GM12878 (cell line): ENCODE measurements around the gene ABCG4. TPM values are rescaled to one million over a fixed set of nuclear protein-coding genes. Genes with fewer than 3 reads are reported as not detected.

Experiments used
- ATAC-seq: fragments of 200-7000 bp; cut with Tn5 transposase; 3 replicates; pipeline ENCODE4 v1.9.1; 2020; ENCODE audit warnings: mild to moderate bottlenecking, moderate library complexity
- BruUV-seq: library from RNA; stranded (reverse); fragments of 400-500 nt; replicated peaks from 2 replicates; lab custom pipeline; 2021; lab: Mats Ljungman, UMichigan
- CTCF ChIA-PET: fragments of 300-600 bp; sonication (Branson Sonifier 250); formaldehyde crosslinking; extraction: SDS; loops from one replicate; lab custom pipeline; 2021; ENCODE audit warnings: inconsistent platforms; lab: Yijun Ruan, JAX
- POLR2A ChIA-PET: fragments of 350-600 bp; formaldehyde crosslinking; extraction: SDS; loops from one replicate; lab custom pipeline; 2021; ENCODE audit warnings: inconsistent platforms; lab: Charles Lee
- RAD21 ChIA-PET: fragments of 300-600 bp; sonication (Branson Sonifier 250); formaldehyde crosslinking; loops from one replicate; lab custom pipeline; 2023; ENCODE audit warnings: antibody characterized with exemption; ENCODE audit not compliant: unreplicated experiment; lab: Charles Lee
- SMC1A ChIA-PET: fragments of 300-600 bp; sonication (Branson Sonifier 250); formaldehyde crosslinking; loops from one replicate; lab custom pipeline; 2023; ENCODE audit not compliant: unreplicated experiment, uncharacterized antibody; lab: Charles Lee
- DNase-seq: peaks from one replicate; pipeline ENCODE4 v3.0.0-alpha.2; 2011; ENCODE audit warnings: low read depth, low spot score
- FAIRE-seq: peaks from 3 replicates; lab custom pipeline; 2011; peaks lifted over from hg19 to GRCh38; lab: Jason Lieb, UNC
- H2AFZ ChIP-seq: 2 replicates; pipeline ENCODE4 v1.6.0; 2011; ENCODE audit warnings: low read depth, low read length, control low read depth; ENCODE audit not compliant: control insufficient read depth
- H3K27ac ChIP-seq: 2 replicates; pipeline ENCODE4 v1.5.1; 2011; ENCODE audit warnings: control low read depth; ENCODE audit not compliant: control insufficient read depth, insufficient read depth
- H3K27me3 ChIP-seq, 2 experiments: replicated peaks in 1 of 2; 2 replicates each; pipeline versions ENCODE4 v1.6.0 to v1.6.1; 2011; ENCODE audit warnings: low read length in 1 of 2; ENCODE audit not compliant: control insufficient read depth in 2 of 2, insufficient read depth in 2 of 2
- H3K36me3 ChIP-seq, 2 experiments: 2 replicates each; pipeline ENCODE4 v1.5.1; 2011; ENCODE audit warnings: low read length in 1 of 2; ENCODE audit not compliant: control insufficient read depth in 2 of 2, insufficient read depth in 2 of 2
- H3K4me1 ChIP-seq: 2 replicates; pipeline ENCODE4 v1.6.1; 2011; ENCODE audit warnings: mild to moderate bottlenecking, low read length, moderate library complexity, mixed read lengths; ENCODE audit not compliant: control insufficient read depth, insufficient read depth
- H3K4me2 ChIP-seq: 2 replicates; pipeline ENCODE4 v1.6.0; 2011; ENCODE audit warnings: control low read depth; ENCODE audit not compliant: control insufficient read depth, insufficient read depth
- H3K4me3 ChIP-seq: fragments of 200-600 bp; sonication (generic); 2 replicates; pipeline ENCODE4 v1.5.1; 2016
- H3K79me2 ChIP-seq: 2 replicates; pipeline ENCODE4 v1.6.0; 2011; ENCODE audit warnings: low read length; ENCODE audit not compliant: control insufficient read depth, insufficient read depth
- H3K9ac ChIP-seq: 2 replicates; pipeline ENCODE4 v1.8.0; 2011; ENCODE audit warnings: low read length, control low read depth, mixed read lengths; ENCODE audit not compliant: control insufficient read depth, insufficient read depth
- H3K9me3 ChIP-seq: replicated peaks from 3 replicates; pipeline ENCODE4 v1.5.1; 2011; ENCODE audit warnings: mild to moderate bottlenecking, low read length; ENCODE audit not compliant: control insufficient read depth, insufficient read depth
- H4K20me1 ChIP-seq: 2 replicates; pipeline ENCODE4 v1.6.0; 2011; ENCODE audit not compliant: control insufficient read depth, insufficient read depth
- ASH2L ChIP-seq: fragments of 300-600, 200-600 bp; sonication (generic); IDR thresholded peaks from 2 replicates; pipeline ENCODE4 v1.6.1; 2017; ENCODE audit warnings: low read depth, mild to moderate bottlenecking, borderline replicate concordance
- ETV6 ChIP-seq, 2 experiments: fragments of 450-650 bp in 1 of 2; IDR thresholded peaks in 1 of 2; conservative IDR thresholded peaks in 1 of 2; 2 replicates each; pipeline ENCODE4 v1.6.1; 2014; ENCODE audit warnings: antibody characterized with exemption in 1 of 2, borderline replicate concordance in 1 of 2, low read depth in 1 of 2, mild to moderate bottlenecking in 1 of 2, moderate library complexity in 1 of 2
- FOS ChIP-seq: IDR thresholded peaks from 3 replicates; pipeline ENCODE4 v1.6.1; 2011; ENCODE audit warnings: borderline replicate concordance; ENCODE audit not compliant: insufficient read length; ENCODE audit errors: extremely low read depth
- FOXK2 ChIP-seq: fragments of 450-650 bp; IDR thresholded peaks from 2 replicates; pipeline ENCODE4 v1.6.1; 2017; ENCODE audit warnings: mild to moderate bottlenecking, moderate library complexity
- NFXL1 ChIP-seq: fragments of 450-650 bp; IDR thresholded peaks from 2 replicates; pipeline ENCODE4 v1.6.1; 2017; ENCODE audit warnings: antibody characterized with exemption, mild to moderate bottlenecking, borderline replicate concordance
- NR2C1 ChIP-seq: fragments of 450-650 bp; IDR thresholded peaks from 2 replicates; pipeline ENCODE4 v1.6.1; 2017; ENCODE audit warnings: antibody characterized with exemption, mild to moderate bottlenecking, moderate library complexity
- NRF1 ChIP-seq: conservative IDR thresholded peaks from 2 replicates; pipeline ENCODE4 v1.6.1; 2011; ENCODE audit warnings: mild to moderate bottlenecking, low read depth, low read length, improper control_type of control experiment
- PML ChIP-seq: IDR thresholded peaks from 2 replicates; pipeline ENCODE4 v1.6.1; 2012; ENCODE audit warnings: low read length, inconsistent platforms
- RAD21 ChIP-seq: IDR thresholded peaks from 2 replicates; pipeline ENCODE4 v1.6.1; 2011; ENCODE audit warnings: mild to moderate bottlenecking, low read depth, low read length, moderate library complexity; ENCODE audit not compliant: insufficient read depth
- RBBP5 ChIP-seq: fragments of 200-600 bp; sonication (generic); conservative IDR thresholded peaks from 2 replicates; pipeline ENCODE4 v1.6.1; 2016
- ZNF274 ChIP-seq: IDR thresholded peaks from one replicate; pipeline ENCODE4 v1.8.0; 2011; ENCODE audit not compliant: insufficient read length, insufficient read depth
- ZNF384 ChIP-seq: IDR thresholded peaks from 2 replicates; pipeline ENCODE4 v1.6.1; 2012; ENCODE audit warnings: low read depth, mild to moderate bottlenecking, low read length, improper control_type of control experiment, borderline replicate concordance
- ZZZ3 ChIP-seq: IDR thresholded peaks from 2 replicates; pipeline ENCODE4 v1.6.1; 2011; ENCODE audit warnings: low read depth; ENCODE audit not compliant: control insufficient read depth, insufficient read length
- WGBS: methylation state at CpG from one replicate; pipeline ENCODE4 v1.1.6; 2016; ENCODE audit warnings: low lambda C conversion rate; ENCODE audit not compliant: insufficient replicate concordance, insufficient coverage; ENCODE audit errors: missing lambda C conversion rate; 5-methylcytosine and 5-hydroxymethylcytosine counted together
- in situ Hi-C: fragments of 300-500 bp; cut with MboI; formaldehyde crosslinking; loops from 9 replicates; pipeline ENCODE4 v1.14.3; 2018; ENCODE audit warnings: mixed read lengths
- intact Hi-C: fragments of 100-400 bp; cut with micrococcal nuclease; formaldehyde crosslinking; loops from one replicate; pipeline ENCODE4 v1.14.2; 2022; ENCODE audit not compliant: unreplicated experiment
- polyA plus RNA-seq, 11 experiments: library from polyadenylated mRNA; depleted of rRNA in 4 of 11; unstranded in 6 of 11; stranded (reverse) in 5 of 11; fragments of >200 nt; fragmentation: Nextera tagmentation in 4 of 11; fragmentation: Illumina TruSeq in 1 of 11; extraction: Ambion mirVana in 4 of 11; extraction: Trizol in 1 of 11; gene quantifications; 1 replicate in 1 of 11; 2 replicates in 10 of 11; pipeline versions ENCODE4 v1.2.1 to v1.2.3, GENCODE V29; 2011 to 2016; ENCODE audit warnings: inconsistent platforms in 2 of 11, missing spikeins in 2 of 11, low read depth in 1 of 11
- total RNA-seq, 4 experiments: library from RNA; depleted of rRNA in 3 of 4; stranded (reverse); fragments of >200 nt in 3 of 4; fragmentation: Illumina TruSeq in 1 of 4; extraction: Trizol in 1 of 4; gene quantifications; 2 replicates each; pipeline versions ENCODE4 v1.2.1 to v1.2.3, GENCODE V29; 2013 to 2021
- TF ChIP-seq, protein P1 (sequence below), 3 experiments: IDR thresholded peaks in 2 of 3; conservative IDR thresholded peaks in 1 of 3; 2 replicates each; pipeline ENCODE4 v1.5.1; 2011; ENCODE audit warnings: low read depth in 3 of 3, low read length in 3 of 3, mild to moderate bottlenecking in 3 of 3, control low read depth in 2 of 3, moderate library complexity in 2 of 3, inconsistent platforms in 1 of 3, mixed read lengths in 1 of 3; ENCODE audit not compliant: control insufficient read depth in 2 of 3, insufficient read depth in 1 of 3; ENCODE audit errors: extremely low read depth in 1 of 3
- TF ChIP-seq, protein P2 (sequence below): fragments of 450-650 bp; IDR thresholded peaks from 2 replicates; pipeline ENCODE4 v1.6.1; 2017; ENCODE audit warnings: antibody characterized with exemption, mild to moderate bottlenecking, moderate library complexity
- TF ChIP-seq, protein P3 (sequence below): fragments of 450-650 bp; IDR thresholded peaks from 2 replicates; pipeline ENCODE4 v1.6.1; 2017; ENCODE audit warnings: mild to moderate bottlenecking, moderate library complexity

Gene ABCG4
- total and polyA plus RNA-seq, 10 of the 15 experiments (the other 5 are each of a cell fraction or from before 2014, with no cell fraction given) = not detected

DNA sequence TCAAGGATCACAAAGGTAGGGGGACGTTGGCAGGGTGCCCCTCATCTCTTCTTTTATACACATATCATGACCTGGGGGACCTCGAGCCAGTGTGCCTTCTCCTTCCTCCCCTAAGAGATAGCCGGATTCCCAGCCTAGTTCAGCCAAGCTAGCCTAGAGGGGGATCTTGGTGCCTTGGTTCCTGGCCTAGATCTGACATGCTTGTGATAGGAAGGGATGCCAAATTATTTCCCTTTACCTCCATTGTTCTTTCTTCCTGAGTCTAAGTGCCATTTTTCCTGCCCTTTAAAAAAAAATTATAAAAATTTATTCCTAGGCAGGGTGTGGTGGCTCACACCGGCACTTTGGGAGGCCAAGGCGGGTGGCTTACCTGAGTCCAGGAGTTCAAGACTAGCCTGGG is 34.5 kb upstream of the ABCG4 start:
- H3K9me3 ChIP-seq = no peaks in the 10 kb centered on the region
- ChIA-PET CTCF (interaction anchor here (0.7 kb wide), 1 partner anchor 81 kb away, joined by 3 read pairs; no protein-coding TSS in a partner anchor), SMC1A (no interaction called here), POLR2A (interaction anchor here (0.5 to 0.6 kb wide), 3 partner anchors 66 to 545 kb away, joined by 3 to 4 read pairs (median 3); no protein-coding TSS in a partner anchor), RAD21 (no interaction called here)
- no peak for FAIRE-seq
- H3K79me2 ChIP-seq = no peaks in the 10 kb centered on the region; the same call in 1 of the 2 replicates
- no peaks in the 10 kb centered on the region for H3K4me1 ChIP-seq
- no peaks in the 10 kb centered on the region for H4K20me1 ChIP-seq
- H3K9ac ChIP-seq = no peak overlapping the region
- ATAC-seq = no peak
- intact Hi-C loops (no loop called here), in situ Hi-C loops (no loop called here)
- H3K36me3 ChIP-seq = peaks cover 19 to 22% of the 10 kb centered on the region in 2 experiments
- no TSS peak for BruUV-seq
- no peak for DNase-seq
- WGBS = 97% methylated on average over 5 of the region's 5 CpGs
- no peaks in the 10 kb centered on the region for H3K27me3 ChIP-seq
- H3K27ac ChIP-seq = no peak overlapping the region
- H3K4me2 ChIP-seq = no peak overlapping the region
- no peak overlapping the region for H2AFZ ChIP-seq
- H3K4me3 ChIP-seq = no peak overlapping the region
- TF ChIP-seq NRF1 (no peak), ETV6 (conservative IDR thresholded peaks at IDR 0.05 in 1 of 2, IDR thresholded peaks at IDR 0.05 in 1 of 2; ENCODE audit: borderline replicate concordance in 1 of 2, low read depth in 1 of 2) (no peak), FOXK2 (no peak), ASH2L (no peak), ZZZ3 (no peak), ZNF274 (no peak), NR2C1 (no peak), NFXL1 (no peak), RBBP5 (no peak), PML (no peak), FOS (no peak), ZNF384 (no peak), RAD21 (no peak)
- TF ChIP-seq, protein P1, sequence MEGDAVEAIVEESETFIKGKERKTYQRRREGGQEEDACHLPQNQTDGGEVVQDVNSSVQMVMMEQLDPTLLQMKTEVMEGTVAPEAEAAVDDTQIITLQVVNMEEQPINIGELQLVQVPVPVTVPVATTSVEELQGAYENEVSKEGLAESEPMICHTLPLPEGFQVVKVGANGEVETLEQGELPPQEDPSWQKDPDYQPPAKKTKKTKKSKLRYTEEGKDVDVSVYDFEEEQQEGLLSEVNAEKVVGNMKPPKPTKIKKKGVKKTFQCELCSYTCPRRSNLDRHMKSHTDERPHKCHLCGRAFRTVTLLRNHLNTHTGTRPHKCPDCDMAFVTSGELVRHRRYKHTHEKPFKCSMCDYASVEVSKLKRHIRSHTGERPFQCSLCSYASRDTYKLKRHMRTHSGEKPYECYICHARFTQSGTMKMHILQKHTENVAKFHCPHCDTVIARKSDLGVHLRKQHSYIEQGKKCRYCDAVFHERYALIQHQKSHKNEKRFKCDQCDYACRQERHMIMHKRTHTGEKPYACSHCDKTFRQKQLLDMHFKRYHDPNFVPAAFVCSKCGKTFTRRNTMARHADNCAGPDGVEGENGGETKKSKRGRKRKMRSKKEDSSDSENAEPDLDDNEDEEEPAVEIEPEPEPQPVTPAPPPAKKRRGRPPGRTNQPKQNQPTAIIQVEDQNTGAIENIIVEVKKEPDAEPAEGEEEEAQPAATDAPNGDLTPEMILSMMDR (IDR thresholded peaks at IDR 0.05 in 2 of 3, conservative IDR thresholded peaks at IDR 0.05 in 1 of 3; ENCODE audit: control insufficient read depth in 2 of 3, extremely low read depth in 1 of 3, insufficient read depth in 1 of 3, low read depth in 3 of 3, low read length in 3 of 3) = no peak
- TF ChIP-seq, protein P2, sequence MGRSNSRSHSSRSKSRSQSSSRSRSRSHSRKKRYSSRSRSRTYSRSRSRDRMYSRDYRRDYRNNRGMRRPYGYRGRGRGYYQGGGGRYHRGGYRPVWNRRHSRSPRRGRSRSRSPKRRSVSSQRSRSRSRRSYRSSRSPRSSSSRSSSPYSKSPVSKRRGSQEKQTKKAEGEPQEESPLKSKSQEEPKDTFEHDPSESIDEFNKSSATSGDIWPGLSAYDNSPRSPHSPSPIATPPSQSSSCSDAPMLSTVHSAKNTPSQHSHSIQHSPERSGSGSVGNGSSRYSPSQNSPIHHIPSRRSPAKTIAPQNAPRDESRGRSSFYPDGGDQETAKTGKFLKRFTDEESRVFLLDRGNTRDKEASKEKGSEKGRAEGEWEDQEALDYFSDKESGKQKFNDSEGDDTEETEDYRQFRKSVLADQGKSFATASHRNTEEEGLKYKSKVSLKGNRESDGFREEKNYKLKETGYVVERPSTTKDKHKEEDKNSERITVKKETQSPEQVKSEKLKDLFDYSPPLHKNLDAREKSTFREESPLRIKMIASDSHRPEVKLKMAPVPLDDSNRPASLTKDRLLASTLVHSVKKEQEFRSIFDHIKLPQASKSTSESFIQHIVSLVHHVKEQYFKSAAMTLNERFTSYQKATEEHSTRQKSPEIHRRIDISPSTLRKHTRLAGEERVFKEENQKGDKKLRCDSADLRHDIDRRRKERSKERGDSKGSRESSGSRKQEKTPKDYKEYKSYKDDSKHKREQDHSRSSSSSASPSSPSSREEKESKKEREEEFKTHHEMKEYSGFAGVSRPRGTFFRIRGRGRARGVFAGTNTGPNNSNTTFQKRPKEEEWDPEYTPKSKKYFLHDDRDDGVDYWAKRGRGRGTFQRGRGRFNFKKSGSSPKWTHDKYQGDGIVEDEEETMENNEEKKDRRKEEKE = no peak
- TF ChIP-seq, protein P3, sequence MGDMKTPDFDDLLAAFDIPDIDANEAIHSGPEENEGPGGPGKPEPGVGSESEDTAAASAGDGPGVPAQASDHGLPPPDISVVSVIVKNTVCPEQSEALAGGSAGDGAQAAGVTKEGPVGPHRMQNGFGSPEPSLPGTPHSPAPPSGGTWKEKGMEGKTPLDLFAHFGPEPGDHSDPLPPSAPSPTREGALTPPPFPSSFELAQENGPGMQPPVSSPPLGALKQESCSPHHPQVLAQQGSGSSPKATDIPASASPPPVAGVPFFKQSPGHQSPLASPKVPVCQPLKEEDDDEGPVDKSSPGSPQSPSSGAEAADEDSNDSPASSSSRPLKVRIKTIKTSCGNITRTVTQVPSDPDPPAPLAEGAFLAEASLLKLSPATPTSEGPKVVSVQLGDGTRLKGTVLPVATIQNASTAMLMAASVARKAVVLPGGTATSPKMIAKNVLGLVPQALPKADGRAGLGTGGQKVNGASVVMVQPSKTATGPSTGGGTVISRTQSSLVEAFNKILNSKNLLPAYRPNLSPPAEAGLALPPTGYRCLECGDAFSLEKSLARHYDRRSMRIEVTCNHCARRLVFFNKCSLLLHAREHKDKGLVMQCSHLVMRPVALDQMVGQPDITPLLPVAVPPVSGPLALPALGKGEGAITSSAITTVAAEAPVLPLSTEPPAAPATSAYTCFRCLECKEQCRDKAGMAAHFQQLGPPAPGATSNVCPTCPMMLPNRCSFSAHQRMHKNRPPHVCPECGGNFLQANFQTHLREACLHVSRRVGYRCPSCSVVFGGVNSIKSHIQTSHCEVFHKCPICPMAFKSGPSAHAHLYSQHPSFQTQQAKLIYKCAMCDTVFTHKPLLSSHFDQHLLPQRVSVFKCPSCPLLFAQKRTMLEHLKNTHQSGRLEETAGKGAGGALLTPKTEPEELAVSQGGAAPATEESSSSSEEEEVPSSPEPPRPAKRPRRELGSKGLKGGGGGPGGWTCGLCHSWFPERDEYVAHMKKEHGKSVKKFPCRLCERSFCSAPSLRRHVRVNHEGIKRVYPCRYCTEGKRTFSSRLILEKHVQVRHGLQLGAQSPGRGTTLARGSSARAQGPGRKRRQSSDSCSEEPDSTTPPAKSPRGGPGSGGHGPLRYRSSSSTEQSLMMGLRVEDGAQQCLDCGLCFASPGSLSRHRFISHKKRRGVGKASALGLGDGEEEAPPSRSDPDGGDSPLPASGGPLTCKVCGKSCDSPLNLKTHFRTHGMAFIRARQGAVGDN = no peak
